K562 (cell line): ENCODE results near the gene MUSTN1.

Source experiments
- ADNP ChIP-seq: fragments of 200-800 bp; sonication (Bioruptor generic); IDR thresholded peaks from 2 replicates; pipeline ENCODE4 v1.6.1; 2016; ENCODE audit warnings: missing genetic modification characterization, missing compliant biosample characterization
- ATF3 ChIP-seq, 2 experiments: fragments of 450-650 bp in 1 of 2; sonication (generic) in 1 of 2; formaldehyde crosslinking in 1 of 2; IDR thresholded peaks in 1 of 2; conservative IDR thresholded peaks in 1 of 2; 2 replicates each; pipeline versions ENCODE4 v1.6.1 to v1.8.1; 2016 to 2023; ENCODE audit warnings: mild to moderate bottlenecking in 2 of 2, moderate library complexity in 2 of 2, inconsistent platforms in 1 of 2, missing genetic modification reagents in 1 of 2
- CEBPG ChIP-seq, 3 experiments: fragments of 200-800 bp in 1 of 3; sonication (Bioruptor generic) in 1 of 3; sonication (generic) in 1 of 3; formaldehyde crosslinking in 1 of 3; IDR thresholded peaks in 2 of 3; conservative IDR thresholded peaks in 1 of 3; 2 replicates each; pipeline versions ENCODE4 v1.6.1 to v1.8.0; 2016 to 2022; ENCODE audit warnings: missing compliant biosample characterization in 2 of 3, missing genetic modification characterization in 2 of 3, mild to moderate bottlenecking in 1 of 3, missing genetic modification reagents in 1 of 3
- CREB5 ChIP-seq: fragments of 250-450 bp; sonication (Bioruptor Pico); IDR thresholded peaks from 2 replicates; pipeline ENCODE4 v1.5.0; 2020; ENCODE audit warnings: mild to moderate bottlenecking
- CTCF ChIP-seq, 3 experiments: IDR thresholded peaks in 2 of 3; conservative IDR thresholded peaks in 1 of 3; 2 replicates each; pipeline ENCODE4 v1.5.1; 2011 to 2012; ENCODE audit warnings: low read length in 3 of 3, mild to moderate bottlenecking in 3 of 3, control low read depth in 2 of 3, improper control_type of control experiment in 1 of 3, inconsistent platforms in 1 of 3, low read depth in 1 of 3, mixed read lengths in 1 of 3, moderate library complexity in 1 of 3; ENCODE audit not compliant: insufficient read depth in 2 of 3
- MAX ChIP-seq: sonication (generic); formaldehyde crosslinking; IDR thresholded peaks from 2 replicates; pipeline ENCODE4 v1.9.0; 2022; ENCODE audit warnings: mild to moderate bottlenecking, missing genetic modification reagents
- MYC ChIP-seq, 2 experiments: fragments of 250-450 bp in 1 of 2; sonication (Bioruptor Pico) in 1 of 2; IDR thresholded peaks; 2 replicates each; pipeline versions ENCODE4 v1.5.1 to v1.6.1; 2012 to 2021; ENCODE audit warnings: low read depth in 2 of 2, borderline replicate concordance in 1 of 2, improper control_type of control experiment in 1 of 2, low read length in 1 of 2, mild to moderate bottlenecking in 1 of 2, moderate library complexity in 1 of 2
- STAT6 ChIP-seq: sonication (generic); formaldehyde crosslinking; IDR thresholded peaks from 2 replicates; pipeline ENCODE4 v1.8.1; 2023; ENCODE audit warnings: mild to moderate bottlenecking, missing genetic modification reagents
- TEAD4 ChIP-seq, 2 experiments: sonication (generic) in 1 of 2; formaldehyde crosslinking in 1 of 2; IDR thresholded peaks; 2 replicates each; pipeline versions ENCODE4 v1.6.1 to v1.8.0; 2012 to 2022; ENCODE audit warnings: borderline replicate concordance in 1 of 2, inconsistent platforms in 1 of 2, low read length in 1 of 2, mild to moderate bottlenecking in 1 of 2, missing genetic modification reagents in 1 of 2
- ZFP36 ChIP-seq: fragments of 150-350 bp; IDR thresholded peaks from 2 replicates; pipeline ENCODE4 v1.6.1; 2018; ENCODE audit warnings: low read length, low read depth; ENCODE audit not compliant: partially characterized antibody
- ZNF311 ChIP-seq: fragments of 250-450 bp; sonication (Bioruptor Pico); IDR thresholded peaks from 2 replicates; pipeline ENCODE4 v1.4.0; 2020; ENCODE audit warnings: mild to moderate bottlenecking, moderate library complexity
- ZNF764 ChIP-seq: fragments of 250-450 bp; sonication (Bioruptor Pico); IDR thresholded peaks from 2 replicates; pipeline ENCODE4 v1.4.0; 2020; ENCODE audit warnings: low read depth, mild to moderate bottlenecking, moderate library complexity

GRCh38 chr3:52848617-52849016, 13.8 kb upstream of the MUSTN1 start:
- no peak for TF ChIP-seq STAT6
- TF ChIP-seq MYC (IDR thresholded peaks at IDR 0.05; ENCODE audit: low read depth, low read length) = no peak
- no peak for TF ChIP-seq MYC (CRISPR knock-in tag; IDR thresholded peaks at IDR 0.05; ENCODE audit: borderline replicate concordance, low read depth)
- TF ChIP-seq CEBPG (CRISPR knock-in tag; IDR thresholded peaks at IDR 0.05) = no peak
- no peak for TF ChIP-seq CEBPG (tag; conservative IDR thresholded peaks at IDR 0.05 in 1 of 2, IDR thresholded peaks at IDR 0.05 in 1 of 2)
- TF ChIP-seq CTCF (IDR thresholded peaks at IDR 0.05 in 2 of 3, conservative IDR thresholded peaks at IDR 0.05 in 1 of 3; ENCODE audit: insufficient read depth in 2 of 3, low read depth in 1 of 3, low read length in 3 of 3) = no peak
- TF ChIP-seq ATF3 (IDR thresholded peaks at IDR 0.05) = peak; percentile 69
- no peak for TF ChIP-seq ATF3 (CRISPR knock-in tag; conservative IDR thresholded peaks at IDR 0.05)
- TF ChIP-seq ZNF311 (CRISPR knock-in tag) = no peak
- no peak for TF ChIP-seq CREB5
- no peak for TF ChIP-seq TEAD4 (IDR thresholded peaks at IDR 0.05; ENCODE audit: low read length)
- no peak for TF ChIP-seq TEAD4 (CRISPR knock-in tag; IDR thresholded peaks at IDR 0.05; ENCODE audit: borderline replicate concordance)
- no peak for TF ChIP-seq ADNP
- no peak for TF ChIP-seq ZFP36
- no peak for TF ChIP-seq MAX (CRISPR knock-in tag)
- no peak for TF ChIP-seq ZNF764
